Adipose tissue (tissue), 3 donors: Measurements from ENCODE around the gene AGTR1. TPM values are rescaled to one million over a fixed set of nuclear protein-coding genes. Genes with fewer than 3 reads are reported as not detected.

ENCODE experiments used
- H3K27ac ChIP-seq: one replicate; pipeline ENCODE4 v1.5.1; 2013; ENCODE audit warnings: low read depth, low read length
- WGBS, 3 donors: extraction: QIAGEN DNeasy Blood & Tissue Kit; methylation state at CpG; one replicate each; pipeline ENCODE4 v1.1.7; 2013; 5-methylcytosine and 5-hydroxymethylcytosine counted together
- polyA plus RNA-seq, 3 donors: library from polyadenylated mRNA; stranded (reverse); fragments of 200-250 nt; gene quantifications; one replicate each; pipeline ENCODE4 v1.2.3, GENCODE V29; 2013
- donor health status: healthy with polysubstance abuse.
- donor health status: Bipolar disorder and iron deficiency.
- donor health status: healthy.

AGTR1 gene
- polyA plus RNA-seq: 10 to 100 TPM in 2 of 3 donors, 1 to 10 TPM in 1; 3.8 to 23.7 (median 14.8) TPM

- WGBS, 3 donors: 2 to 3% (median 2%) methylated on average over 56 to 61 of the region's 61 CpGs
Measured at GRCh38 chr3:148697306-148698189, at the start of gene AGTR1. AGTR1 (plus strand) TSS chr3:148697903; CDS start chr3:148741036, 43,133 bp downstream.

GRCh38 chr3:148648685-148649352 is 48.9 kb upstream of the AGTR1 start:
- 72 to 87% (median 74%) methylated on average over 3 of the region's 3 CpGs for WGBS, 3 donors
- no peak overlapping the region for H3K27ac ChIP-seq

More at GRCh38 chr3:148697306-148698189, at the start of gene AGTR1:
- no peak within 1 kb of the TSS for H3K27ac ChIP-seq

GRCh38 chr3:148651549-148651948 is 46.2 kb upstream of the AGTR1 start:
- no peak overlapping the region for H3K27ac ChIP-seq
- WGBS, 3 donors: 74 to 85% (median 84%) methylated on average over 6 of the region's 6 CpGs

- no peak overlapping the region for H3K27ac ChIP-seq
- 89 to 94% (median 92%) methylated on average over 4 of the region's 4 CpGs for WGBS, 3 donors
Measured at GRCh38 chr3:148654433-148654832, 43.3 kb upstream of the AGTR1 start.

GRCh38 chr3:148657470-148657869 is 40.2 kb upstream of the AGTR1 start:
- 81 to 84% (median 83%) methylated on average over 4 of the region's 4 CpGs for WGBS, 3 donors
- no peak overlapping the region for H3K27ac ChIP-seq

GRCh38 chr3:148659512-148659911 is 38.2 kb upstream of the AGTR1 start:
- WGBS, 3 donors: 93 to 95% (median 94%) methylated on average over 1 of the region's 1 CpG
- H3K27ac ChIP-seq: no peak overlapping the region

GRCh38 chr3:148680289-148680688 is 17.4 kb upstream of the AGTR1 start:
- no peak overlapping the region for H3K27ac ChIP-seq

GRCh38 chr3:148681080-148681479 is 16.6 kb upstream of the AGTR1 start:
- 72 to 92% (median 88%) methylated on average over 1 of the region's 1 CpG for WGBS, 3 donors
- no peak overlapping the region for H3K27ac ChIP-seq

GRCh38 chr3:148682997-148683396 is 14.7 kb upstream of the AGTR1 start:
- H3K27ac ChIP-seq: no peak overlapping the region
- 38 to 78% (median 68%) methylated on average over 3 of the region's 3 CpGs for WGBS, 3 donors

GRCh38 chr3:148694116-148694515 is 3.6 kb upstream of the AGTR1 start:
- 66 to 88% (median 81%) methylated on average over 1 of the region's 1 CpG for WGBS, 3 donors
- no peak overlapping the region for H3K27ac ChIP-seq

- H3K27ac ChIP-seq: no peak overlapping the region
- 31 to 35% (median 35%) methylated on average over 17 of the region's 17 CpGs for WGBS, 3 donors
Measured at GRCh38 chr3:148698190-148698810, 597 bp downstream of the AGTR1 start.

GRCh38 chr3:148705314-148705713 is 7.6 kb downstream of the AGTR1 start:
- H3K27ac ChIP-seq: no peak overlapping the region

- no peak overlapping the region for H3K27ac ChIP-seq
Measured at GRCh38 chr3:148707601-148708380, 10.1 kb downstream of the AGTR1 start.

GRCh38 chr3:148708409-148708808 is 10.7 kb downstream of the AGTR1 start:
- no peak overlapping the region for H3K27ac ChIP-seq
- 79 to 85% (median 82%) methylated on average over 5 of the region's 5 CpGs for WGBS, 3 donors

More at GRCh38 chr3:148707601-148708380, 10.1 kb downstream of the AGTR1 start:
- 49 to 77% (median 64%) methylated on average over 5 of the region's 5 CpGs for WGBS, 3 donors

GRCh38 chr3:148709560-148710253 is 12.0 kb downstream of the AGTR1 start:
- WGBS, 3 donors: 62 to 89% (median 82%) methylated on average over 2 of the region's 2 CpGs
- H3K27ac ChIP-seq: no peak overlapping the region

- no peak overlapping the region for H3K27ac ChIP-seq
- WGBS, 3 donors: 93 to 95% (median 95%) methylated on average over 2 of the region's 2 CpGs
Measured at GRCh38 chr3:148710665-148711064, 13.0 kb downstream of the AGTR1 start.

GRCh38 chr3:148711981-148712666 is 14.4 kb downstream of the AGTR1 start:
- WGBS, 3 donors: 87 to 90% (median 88%) methylated on average over 1 of the region's 1 CpG
- no peak overlapping the region for H3K27ac ChIP-seq
